ENCODE data around the gene JAK1.

The JAK1 gene

DNA sequence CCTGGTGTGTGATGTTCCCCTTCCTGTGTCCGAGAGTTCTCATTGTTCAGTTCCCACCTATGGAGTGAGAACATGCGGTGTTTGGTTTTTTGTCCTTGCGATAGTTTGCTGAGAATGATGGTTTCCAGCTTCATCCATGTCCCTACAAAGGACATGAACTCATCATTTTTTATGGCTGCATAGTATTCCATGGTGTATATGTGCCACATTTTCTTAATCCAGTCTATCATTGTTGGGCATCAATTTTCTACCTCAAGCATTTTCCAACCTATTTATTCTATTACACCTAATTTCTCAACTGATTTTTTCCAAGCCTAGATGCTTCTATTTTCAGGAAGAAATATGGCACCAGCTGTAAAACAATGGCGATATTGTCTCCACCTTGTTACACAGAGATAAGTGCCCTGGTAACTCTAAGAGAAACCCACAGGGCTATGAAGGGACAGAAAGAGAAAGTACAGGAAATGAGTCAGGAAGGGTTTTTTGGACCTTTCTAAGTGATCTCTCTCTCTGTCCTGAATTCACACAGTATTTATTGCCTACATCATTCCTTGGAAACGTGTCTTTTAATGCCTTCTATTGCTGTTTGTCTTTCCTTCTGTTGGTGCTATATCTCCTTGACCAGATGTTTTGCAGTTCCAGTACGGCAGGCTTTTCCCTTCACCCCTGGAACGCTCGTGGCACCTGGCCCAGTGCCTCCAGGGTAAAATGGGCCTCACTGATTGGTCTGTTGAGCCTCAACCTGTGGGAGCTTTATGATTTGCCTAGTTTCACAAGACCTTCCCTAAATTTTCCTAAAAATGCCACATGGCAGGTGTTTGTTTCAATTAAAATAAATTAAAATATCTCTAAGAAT lies 14.6 kb upstream of the JAK1 start:
- no peak for DNase-seq (ENCODE audit: low read depth in 1 of 2, low spot score in 1 of 2)

DNA sequence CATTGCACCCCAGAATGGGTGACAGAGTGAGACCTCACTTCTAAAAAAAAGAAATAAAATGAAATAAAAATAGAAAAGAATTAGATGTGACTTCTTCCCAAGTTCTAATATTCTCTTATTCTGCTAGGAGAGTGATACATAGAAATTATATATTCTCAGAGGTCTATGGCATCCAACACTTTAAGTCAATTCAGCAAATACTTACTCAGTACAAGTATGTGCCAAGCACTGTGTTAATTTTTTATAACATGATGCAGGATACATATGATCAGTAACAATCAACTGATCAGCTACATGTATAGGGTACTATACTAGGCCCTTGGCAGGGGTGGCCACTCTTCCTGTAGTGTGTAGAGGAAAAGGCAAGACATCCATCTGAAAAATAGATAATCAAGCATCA lies 13.0 kb upstream of the JAK1 start:
- no peak for DNase-seq (ENCODE audit: low read depth in 1 of 2, low spot score in 1 of 2)

DNA sequence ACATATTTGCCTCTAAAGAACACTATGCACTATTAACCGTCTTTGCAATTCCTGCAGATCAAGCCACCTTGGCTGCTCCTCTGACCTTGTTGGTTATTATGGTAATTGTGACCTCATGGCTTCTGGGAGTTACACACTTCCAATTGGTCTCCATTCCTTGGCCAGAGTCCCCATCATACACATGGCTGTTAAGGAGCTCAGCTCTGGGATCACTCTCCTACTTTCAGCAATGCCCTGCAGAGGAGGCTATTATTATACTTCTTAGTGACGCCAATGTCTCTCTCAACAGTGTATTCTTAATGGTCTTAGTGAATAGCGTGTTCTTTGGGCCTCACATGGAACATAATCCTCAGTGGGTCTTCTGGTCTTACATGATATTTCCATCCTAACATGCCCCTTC lies 10.0 kb upstream of the JAK1 start:
- no peak for DNase-seq (ENCODE audit: low read depth in 1 of 2, low spot score in 1 of 2)

DNA sequence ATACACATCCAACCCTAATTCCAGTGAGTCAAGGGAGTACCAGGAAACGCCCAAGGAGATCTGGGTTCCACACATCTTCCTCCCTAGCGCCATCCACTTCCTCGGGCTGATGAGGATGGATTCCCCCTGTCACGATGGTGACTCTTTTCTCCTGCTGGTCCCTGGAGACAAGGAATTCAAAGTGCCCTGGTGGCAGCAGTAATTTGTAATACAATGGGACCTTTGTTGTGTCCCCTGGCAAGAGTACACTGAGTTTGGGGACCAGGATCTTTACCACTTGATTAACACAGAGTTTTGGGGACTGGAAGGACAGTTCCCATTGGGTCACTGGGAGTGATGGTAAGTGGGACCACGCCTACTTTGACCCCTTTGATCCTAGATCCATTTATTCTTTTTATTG lies 9.4 kb upstream of the JAK1 start:
- DNase-seq (ENCODE audit: low read depth in 1 of 2, low spot score in 1 of 2) = no peak

DNA sequence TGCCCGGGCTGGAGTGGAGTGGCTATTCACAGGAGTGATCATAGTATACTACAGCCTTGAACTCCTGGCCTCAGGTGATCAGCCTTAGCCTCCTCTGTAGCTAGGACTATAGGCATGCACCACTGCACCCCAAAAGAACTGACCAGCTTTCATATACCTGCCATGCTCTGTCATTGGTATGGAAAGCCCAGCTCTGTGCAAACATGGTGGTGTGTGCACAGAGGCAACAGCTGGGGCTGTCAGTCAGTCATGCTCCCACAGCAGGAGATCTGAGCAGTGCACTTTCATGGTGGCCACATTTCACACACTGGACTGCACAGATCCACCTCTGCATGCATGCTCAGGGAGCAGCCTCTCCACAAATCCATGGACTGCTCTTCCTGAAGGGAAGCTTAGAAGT lies 8.8 kb upstream of the JAK1 start:
- no peak for DNase-seq (ENCODE audit: low read depth in 1 of 2, low spot score in 1 of 2)

DNA sequence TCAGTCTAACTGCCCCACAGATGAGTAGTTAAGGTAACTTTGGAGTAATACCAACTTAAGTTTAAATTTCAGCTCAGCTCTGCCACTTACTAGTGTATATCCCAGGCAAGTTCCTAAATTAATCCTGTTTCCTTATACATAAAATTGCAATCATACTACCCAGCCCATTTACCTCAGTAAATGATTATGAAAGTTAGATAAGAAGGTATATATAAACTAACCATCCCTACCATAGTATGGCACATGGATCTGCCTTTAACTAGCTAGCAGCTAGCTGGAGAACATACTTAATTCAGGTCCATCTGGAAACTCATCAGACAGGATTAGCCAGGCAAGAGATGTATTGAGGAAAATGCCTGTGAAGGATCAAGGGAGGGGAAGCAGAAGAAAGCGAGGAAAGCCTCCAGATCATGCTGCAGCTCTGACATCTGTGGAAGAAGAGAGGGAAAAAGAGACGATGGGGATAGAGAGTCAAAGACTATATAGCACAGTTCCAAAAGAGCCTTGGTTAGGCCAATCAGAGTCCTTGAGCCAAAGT lies 8.0 kb upstream of the JAK1 start:
- no peak for DNase-seq (ENCODE audit: low read depth in 1 of 2, low spot score in 1 of 2)

DNA sequence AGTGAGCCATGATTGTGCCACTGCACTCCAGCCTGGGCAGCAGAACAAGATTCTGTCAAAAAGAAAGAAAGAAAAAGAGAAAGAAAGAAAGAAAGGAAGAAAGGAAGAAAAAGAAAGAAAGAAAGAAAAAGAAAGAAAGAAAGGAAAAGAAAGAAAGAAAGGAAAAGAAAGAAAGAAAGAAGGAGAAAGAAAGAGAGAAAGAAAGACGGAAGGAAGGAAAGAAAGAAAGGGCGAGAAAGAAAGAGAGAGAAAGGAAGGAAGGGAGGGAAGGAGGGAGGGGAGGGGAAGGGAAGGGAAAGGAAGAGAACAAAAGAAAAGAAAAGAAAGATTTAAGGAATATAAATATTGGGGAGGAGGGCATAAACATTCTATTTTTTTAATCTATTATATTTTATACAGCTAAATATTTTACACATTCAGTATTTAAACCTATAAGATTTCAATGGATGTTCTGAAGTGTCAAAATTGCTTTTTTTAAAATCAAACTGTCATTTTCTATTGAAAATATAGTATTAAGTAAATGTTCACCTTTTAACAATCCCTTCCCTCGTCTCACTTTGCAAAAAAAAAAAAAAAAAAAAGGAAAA lies 6.8 kb upstream of the JAK1 start:
- no peak for DNase-seq (ENCODE audit: low read depth in 1 of 2, low spot score in 1 of 2)

DNA sequence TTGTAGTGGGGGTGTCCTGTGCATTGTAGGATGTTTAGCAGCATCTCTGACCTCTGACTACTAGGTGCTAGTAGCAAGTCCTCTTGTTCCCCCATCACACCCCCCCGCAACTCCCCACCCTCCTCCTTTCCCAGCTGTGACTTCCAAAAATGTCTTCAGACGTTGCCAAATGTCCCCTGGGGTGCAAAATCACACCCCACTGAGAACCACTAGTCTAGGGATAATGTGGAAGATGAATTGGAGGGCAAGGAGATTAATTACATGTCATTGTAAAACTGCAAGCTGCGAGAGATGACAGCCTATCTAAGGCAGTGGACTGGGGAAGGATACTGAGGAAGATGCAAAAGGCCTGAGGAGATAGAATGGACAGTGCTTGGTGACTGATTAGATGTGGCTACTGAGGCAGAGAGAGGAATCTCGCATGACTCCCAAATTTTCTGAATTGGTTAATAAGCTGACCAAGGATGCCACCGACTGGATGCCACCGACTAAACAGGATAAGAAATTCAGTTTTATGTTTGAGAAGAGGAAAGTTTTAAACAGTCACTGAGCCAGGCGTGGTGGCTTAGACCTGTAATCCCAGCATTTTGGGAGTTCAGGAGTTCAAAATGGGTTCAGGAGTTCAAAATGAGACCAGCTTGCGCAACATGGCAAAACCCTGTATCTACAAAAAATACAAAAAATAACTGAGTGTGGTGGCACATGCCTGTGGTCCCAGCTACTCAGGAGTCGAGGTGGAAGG lies 3.1 kb upstream of the JAK1 start:
- no peak for DNase-seq (ENCODE audit: low read depth in 1 of 2, low spot score in 1 of 2)

DNA sequence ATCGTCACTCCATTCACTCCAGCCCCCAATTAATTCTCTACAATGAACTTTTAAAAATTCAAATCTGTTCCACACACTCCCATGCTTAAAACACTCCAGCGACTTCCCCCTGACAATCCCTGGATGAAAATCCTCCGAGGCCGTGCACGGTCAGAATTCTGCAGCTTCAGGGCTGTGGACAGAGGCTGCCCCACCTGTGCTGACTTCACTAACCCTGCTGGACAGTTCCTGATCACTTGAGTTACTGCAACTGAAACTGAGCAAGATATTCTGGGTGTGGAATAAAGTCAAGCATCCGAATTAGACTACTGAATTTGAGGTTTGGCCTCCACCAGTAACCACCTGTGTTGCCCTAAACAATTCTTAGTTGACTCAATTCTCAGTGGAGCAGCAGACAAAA lies 1.0 kb upstream of the JAK1 start:
- no peak for DNase-seq (ENCODE audit: low read depth in 1 of 2, low spot score in 1 of 2)

DNA sequence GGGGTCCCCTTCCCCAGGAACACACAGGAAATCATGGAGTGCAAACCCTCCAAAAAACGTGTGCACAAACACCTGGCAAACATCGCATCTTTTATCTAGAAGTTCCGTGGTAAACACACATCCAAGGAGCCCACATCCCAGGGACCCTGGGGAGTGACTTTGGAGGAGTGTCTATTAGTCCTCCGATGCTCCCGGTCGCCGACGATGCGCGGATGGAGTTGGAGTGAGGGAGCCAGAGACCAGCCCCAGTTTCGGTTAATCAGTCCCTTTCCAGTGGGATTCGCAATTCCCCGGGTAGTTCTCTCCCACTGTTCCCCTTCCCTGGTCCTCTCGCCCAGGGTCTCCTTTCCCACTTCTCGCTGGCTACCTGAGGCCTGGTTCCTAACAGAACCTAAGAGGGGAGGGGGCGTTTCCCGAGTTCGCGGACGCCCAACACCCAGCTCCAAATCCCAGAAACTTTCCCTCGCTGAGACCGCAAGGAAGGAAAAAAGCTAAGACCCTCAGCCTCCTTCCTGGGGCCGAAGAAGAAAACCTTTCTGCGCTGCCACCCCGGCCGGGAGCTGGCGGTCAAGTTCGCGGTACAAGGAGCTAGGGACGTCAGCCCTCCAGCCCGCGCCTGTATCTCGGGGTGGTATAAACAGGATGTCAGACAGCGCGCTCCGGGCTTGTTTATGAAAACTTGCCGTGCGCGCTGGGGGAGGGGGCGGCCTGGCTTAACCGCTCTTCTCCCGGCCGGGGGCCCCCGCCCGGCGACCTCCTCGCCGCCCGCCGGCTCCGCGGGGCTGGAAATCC lies 787 bp downstream of the JAK1 start:
- DNase-seq (ENCODE audit: low read depth in 1 of 2, low spot score in 1 of 2) = peak; percentile 57 to 65

DNA sequence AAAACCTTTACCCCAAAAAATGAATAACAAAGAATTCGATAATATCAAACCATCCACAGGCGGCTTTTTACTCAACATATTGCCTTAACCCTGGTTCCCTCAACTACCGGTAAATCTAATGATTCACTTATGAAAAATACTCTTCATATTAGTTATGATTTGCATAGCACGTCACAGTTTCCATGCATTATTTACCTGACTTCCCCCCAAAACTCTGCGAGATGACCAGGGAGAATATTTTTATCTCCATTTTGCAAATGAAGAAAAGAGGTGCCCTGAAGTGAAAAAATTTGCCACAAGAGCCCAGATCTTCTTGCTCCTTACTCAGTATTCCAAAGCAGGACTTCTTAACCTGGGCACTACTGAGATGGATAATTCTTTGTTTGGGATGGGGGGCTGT lies 2.9 kb downstream of the JAK1 start:
- no peak for DNase-seq (ENCODE audit: low read depth in 1 of 2, low spot score in 1 of 2)

DNA sequence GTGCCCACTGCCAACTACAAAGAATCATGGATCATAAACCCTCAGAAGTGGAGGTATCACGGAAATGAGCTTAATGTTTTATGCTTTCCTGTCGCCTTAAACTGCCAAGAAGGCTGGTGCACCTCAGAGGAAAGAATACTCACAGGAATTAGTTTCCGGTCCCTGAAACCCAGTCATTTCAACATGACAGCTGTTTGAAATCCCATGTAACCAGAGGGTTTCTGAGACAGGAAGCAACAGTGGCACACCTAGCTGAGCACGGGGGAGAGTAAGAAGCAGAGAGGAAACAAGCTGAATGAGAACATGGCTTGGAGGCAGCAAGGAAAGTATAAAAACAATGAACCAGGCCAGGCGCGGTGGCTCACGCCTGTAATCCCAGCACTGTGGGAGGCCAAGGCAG lies 3.9 kb downstream of the JAK1 start:
- DNase-seq (ENCODE audit: low read depth in 1 of 2, low spot score in 1 of 2) = no peak

DNA sequence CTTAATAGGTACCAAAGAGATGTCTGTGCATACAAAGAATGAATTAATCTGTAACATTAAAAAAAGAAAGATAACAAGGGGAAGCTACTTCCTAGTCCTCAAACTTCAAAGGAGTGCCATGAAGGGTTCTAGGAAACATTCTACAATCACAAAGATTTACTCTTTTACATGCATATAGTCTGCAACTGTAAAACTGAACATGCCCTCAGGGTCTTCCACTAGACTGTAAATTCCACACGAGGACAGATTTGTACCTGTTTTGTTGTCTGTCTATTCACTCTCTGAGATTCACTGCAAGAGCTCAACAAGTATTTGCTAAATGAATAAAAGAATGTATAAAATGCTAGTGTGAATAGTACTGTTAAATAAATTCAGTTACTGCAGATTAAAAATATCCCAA lies 4.4 kb downstream of the JAK1 start:
- DNase-seq (ENCODE audit: low read depth in 1 of 2, low spot score in 1 of 2) = no peak

DNA sequence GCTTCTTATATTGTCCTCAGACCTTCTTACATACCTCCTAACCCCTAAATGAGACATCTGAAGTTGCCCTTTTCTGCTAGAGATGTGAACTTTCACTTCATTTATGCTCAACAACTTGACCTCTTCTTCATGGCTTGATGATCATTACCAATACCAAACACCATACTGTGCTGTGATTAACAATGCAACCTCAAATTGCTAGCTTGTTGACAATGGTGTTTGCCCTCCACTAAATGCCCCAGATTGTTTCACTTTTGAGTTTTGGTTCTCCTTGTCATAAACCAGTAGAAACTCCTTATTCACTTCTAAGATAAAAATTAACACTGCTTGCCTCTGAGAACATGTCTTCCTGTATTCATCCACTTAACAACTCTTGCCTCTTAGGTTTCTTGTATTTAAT lies 5.6 kb downstream of the JAK1 start:
- DNase-seq (ENCODE audit: low read depth in 1 of 2, low spot score in 1 of 2) = no peak

DNA sequence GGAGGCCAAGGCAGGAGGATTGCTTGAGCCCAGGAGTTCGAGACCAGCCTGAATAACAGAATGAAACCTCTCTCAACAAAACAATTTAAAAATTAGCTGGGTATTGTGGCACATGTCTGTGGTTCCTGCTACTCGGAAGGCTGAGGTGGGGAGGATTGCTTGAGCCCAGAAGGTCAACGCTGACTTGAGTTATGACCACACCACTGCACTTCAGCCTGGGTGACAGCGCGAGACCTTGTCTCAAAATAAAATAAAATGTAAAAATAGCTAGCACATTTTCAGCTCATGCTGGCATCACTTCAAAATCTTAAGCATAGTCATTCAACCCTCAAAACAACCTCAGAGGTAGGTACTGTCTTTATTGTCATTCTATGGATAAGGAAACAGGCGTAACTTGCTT lies 6.4 kb downstream of the JAK1 start:
- no peak for DNase-seq (ENCODE audit: low read depth in 1 of 2, low spot score in 1 of 2)

DNA sequence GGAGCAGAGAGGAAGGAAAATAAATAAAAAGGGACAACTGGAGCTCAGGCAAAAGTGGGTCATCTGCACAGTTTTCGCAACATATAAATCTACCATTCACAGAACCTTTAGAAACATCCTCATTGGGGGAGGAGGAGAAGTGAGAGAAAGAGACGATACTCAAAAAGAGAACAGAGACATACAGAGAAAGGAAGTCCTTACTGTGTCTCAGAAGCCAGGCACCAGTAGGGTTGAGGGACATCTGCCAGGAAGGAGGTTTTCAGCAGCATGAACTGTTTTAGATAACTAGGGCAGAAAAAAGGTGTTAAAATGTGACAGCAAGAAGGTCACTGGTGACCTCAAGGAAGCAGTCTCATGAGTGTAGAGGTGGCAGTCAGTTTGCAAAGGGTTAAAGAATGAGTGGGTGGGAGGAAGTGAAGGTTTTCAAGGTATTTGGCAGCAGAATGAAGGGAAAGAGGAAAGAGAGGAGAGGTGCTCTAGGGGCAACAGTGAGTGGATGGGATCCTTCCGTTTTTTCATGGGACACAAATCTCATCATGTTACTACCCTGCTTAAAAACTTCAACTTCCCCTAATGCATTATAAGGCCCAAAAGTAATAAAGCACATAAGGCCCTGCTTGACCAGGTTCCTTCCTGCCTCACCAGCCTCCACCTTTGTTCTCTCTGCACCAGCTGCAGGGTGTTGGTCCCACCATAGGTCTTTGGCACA lies 9.5 kb downstream of the JAK1 start:
- no peak for DNase-seq (ENCODE audit: low read depth in 1 of 2, low spot score in 1 of 2)

DNA sequence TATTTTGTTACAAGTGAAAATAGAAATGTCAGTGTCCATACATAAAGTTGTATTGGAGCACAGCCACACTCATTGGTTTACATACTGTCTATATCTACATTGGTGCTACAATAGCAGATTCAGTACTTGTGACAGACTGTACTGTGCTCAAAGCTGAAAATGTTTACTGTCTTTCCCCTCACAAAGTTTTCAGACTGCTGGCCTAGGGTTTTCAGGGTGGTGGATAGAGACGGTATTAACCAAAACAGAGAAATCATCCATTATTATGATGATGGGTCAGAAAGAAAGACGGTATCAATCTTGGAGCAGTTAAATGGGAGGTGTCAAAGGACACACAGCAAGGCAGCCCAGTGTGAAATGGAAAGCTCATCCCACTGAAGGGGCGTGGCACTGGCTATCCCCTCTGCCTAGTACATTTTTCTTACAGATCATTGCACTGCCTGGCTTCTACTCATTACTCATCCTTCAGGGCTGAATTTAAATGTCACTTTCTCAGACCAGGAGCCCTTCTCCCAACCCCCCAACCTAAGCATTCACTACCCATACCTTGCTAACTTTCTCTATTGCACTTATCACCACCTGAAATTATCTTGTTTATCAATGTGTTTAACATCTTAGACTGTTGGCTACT lies 10.2 kb downstream of the JAK1 start:
- DNase-seq (ENCODE audit: low read depth in 1 of 2, low spot score in 1 of 2) = no peak

DNA sequence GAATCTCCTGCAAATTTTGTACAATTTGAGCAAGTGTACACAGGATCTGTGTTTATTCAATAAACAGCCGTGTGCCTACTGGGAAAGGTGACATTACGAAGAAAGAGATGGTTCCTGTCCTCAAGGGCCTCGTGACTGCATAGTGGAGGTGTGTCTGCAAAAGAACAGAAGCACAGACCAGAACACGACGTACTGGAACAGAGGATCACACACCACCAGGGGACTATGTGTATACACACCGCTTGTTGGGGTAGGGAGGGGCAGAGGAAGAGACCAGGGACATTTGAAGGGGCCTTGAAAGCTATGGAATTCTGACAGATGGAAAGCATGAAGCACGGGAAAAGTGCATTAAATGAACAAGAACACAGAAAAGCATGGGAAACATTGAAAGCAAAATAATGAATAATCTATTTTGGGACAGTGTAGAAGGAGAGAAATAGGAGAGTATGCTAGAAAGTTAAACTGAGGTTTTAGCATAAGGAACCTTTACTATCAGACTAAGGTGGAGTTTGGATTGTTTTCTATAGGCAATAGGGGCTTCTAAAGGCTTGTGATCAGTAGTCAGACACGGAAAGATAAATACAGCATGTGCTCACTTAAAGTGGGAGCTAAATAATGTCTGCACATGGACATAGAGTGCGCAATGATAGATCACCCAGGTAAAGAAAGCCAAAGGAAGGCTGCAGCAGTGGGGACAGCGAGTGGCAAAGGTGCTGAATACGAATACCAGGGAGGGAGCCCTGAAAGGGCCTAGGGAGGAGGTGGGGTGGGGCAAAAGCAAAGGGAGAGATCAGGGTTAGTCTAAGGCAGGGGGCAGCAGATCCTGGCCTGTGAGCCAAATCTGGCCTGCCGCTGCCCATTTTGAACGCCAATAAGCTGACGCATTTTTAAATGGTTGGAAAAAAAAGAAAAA lies 11.0 kb downstream of the JAK1 start:
- no peak for DNase-seq (ENCODE audit: low read depth in 1 of 2, low spot score in 1 of 2)

DNA sequence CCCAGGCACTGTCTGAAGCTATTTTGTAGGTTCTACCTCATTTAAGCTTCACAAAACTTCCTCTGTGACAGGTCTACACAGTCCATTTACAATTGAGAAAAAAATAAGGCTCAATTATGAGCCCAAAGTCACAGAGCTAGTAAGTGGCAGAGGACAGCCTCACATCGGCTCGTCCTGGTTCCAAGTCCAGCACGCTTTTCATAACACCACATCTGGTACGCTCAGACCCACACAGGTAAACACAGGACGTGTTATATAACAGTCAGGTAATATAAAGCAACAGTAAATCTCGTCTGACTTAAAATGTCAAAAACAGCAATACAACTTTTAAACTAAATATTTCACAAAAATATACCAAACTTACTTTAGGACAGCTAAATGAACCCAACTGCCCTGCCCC lies 13.1 kb downstream of the JAK1 start:
- DNase-seq (ENCODE audit: low read depth in 1 of 2, low spot score in 1 of 2) = no peak

All from activated T-helper 1 cell treated with anti-CD3 and anti-CD28 coated beads, Interleukin-2, amount 50 U/mL, for 16 hours (primary cell).